Embryonic facial prominence (tissue), 1 donor: ENCODE measurements around the gene KIAA0513.

Experiments
- DNase-seq: peaks from one replicate; pipeline ENCODE4 v3.0.0-alpha.2; 2016; ENCODE audit errors: extremely low spot score

KIAA0513 gene

GRCh38 chr16:85072076-85072860 is 44.7 kb downstream of the KIAA0513 start:
- no peak for DNase-seq

GRCh38 chr16:85072947-85073346 is 45.4 kb downstream of the KIAA0513 start:
- no peak for DNase-seq

- DNase-seq, result no peak
These were observed 46.8 kb downstream of the KIAA0513 start for GRCh38 chr16:85074225-85074914.

GRCh38 chr16:85075236-85075924 is 47.8 kb downstream of the KIAA0513 start:
- DNase-seq, result no peak

GRCh38 chr16:85077039-85077438 is 49.4 kb downstream of the KIAA0513 start:
- DNase-seq, result no peak

- DNase-seq, result no peak
These were observed 50.1 kb downstream of the KIAA0513 start for GRCh38 chr16:85077576-85078125.

- DNase-seq, result no peak
These were observed 50.6 kb downstream of the KIAA0513 start for GRCh38 chr16:85078226-85078625.

- no peak for DNase-seq
These were observed 51.4 kb downstream of the KIAA0513 start for GRCh38 chr16:85078952-85079351.

- no peak for DNase-seq
These were observed 52.4 kb downstream of the KIAA0513 start for GRCh38 chr16:85079785-85080570.

- DNase-seq, result no peak
These were observed 53.4 kb downstream of the KIAA0513 start for GRCh38 chr16:85081038-85081437.

- no peak for DNase-seq
These were observed 54.2 kb downstream of the KIAA0513 start for GRCh38 chr16:85081765-85082164.

- no peak for DNase-seq
These were observed 54.8 kb downstream of the KIAA0513 start for GRCh38 chr16:85082173-85083050.

GRCh38 chr16:85083051-85083639 is 55.5 kb downstream of the KIAA0513 start:
- DNase-seq, result no peak

GRCh38 chr16:85084841-85085510 is 57.4 kb downstream of the KIAA0513 start:
- DNase-seq, result no peak

GRCh38 chr16:85085721-85086120 is 58.1 kb downstream of the KIAA0513 start:
- DNase-seq, result no peak

- DNase-seq, result no peak
These were observed 59.0 kb downstream of the KIAA0513 start for GRCh38 chr16:85086347-85087291.

- DNase-seq, result no peak
These were observed 60.4 kb downstream of the KIAA0513 start for GRCh38 chr16:85087899-85088569.
